ENCODE data around the gene ZNF746.
"Not testable (repeated sequence)": the region's sequence is repeated elsewhere in the genome, so short reads cannot be mapped to it uniquely, and the experiment has no call there.

ZNF746 gene

DNA sequence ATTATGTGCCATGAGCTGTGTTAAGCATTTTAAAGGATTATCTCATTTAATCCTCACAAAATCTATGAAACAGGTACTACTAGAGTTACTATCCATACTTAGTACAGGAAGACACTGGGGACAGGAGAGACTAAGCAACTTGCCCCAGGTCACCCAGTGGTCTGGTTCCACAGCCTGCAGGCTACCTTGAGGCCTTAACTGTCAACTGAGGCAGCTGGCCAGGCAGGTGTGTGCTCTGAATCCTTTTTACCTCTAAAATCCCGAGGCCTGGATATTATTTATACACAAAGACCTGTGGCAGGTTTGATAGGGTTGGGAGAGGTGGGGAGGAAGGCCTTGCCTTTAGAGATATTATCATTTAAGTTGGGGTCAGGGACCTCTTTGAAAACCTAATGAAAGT lies 39.8 kb downstream of the ZNF746 start:
- no peak for DNase-seq

DNA sequence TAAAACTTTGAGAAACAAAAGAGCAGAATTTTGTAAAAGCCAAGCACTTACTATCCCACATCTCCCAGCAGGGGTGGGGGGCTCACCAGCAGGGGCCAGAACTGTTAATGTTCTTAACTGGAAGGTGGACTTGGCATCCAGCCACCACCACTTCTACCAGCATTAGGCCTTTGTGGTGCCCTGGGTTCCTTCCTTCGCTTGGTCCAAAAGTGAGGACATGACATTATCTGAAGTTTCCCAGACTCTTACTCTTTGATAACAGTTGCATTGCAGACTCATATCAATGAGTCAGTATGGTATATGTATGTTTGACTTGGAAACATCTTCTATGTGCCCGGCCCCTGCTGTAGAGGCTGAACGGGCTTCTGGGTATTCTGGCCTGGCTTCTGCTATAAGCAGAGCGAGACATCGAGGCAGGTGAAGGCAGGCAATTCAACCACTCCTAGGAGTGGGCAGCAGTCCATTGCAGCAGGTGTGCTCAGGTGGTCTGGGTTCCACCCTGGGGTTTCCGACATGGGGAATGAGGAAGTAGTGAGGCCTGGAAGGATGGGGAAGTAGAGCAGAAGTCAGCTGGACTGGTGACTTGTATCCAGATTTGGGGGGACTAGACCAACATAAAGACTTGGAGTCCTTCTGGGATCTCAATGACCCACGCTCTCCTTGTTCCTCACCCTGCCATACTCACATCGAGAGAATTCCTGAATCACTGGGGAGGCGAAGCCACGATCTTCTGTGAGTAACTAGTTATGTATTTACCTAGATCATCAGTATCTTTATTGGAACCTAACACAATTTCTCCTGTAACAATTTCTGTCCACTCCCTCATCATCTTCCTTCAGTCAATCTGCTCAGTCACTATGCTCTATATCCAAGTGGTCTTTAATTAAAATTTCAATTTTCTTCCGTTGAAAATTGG lies 40.8 kb downstream of the ZNF746 start:
- no peak for DNase-seq

DNA sequence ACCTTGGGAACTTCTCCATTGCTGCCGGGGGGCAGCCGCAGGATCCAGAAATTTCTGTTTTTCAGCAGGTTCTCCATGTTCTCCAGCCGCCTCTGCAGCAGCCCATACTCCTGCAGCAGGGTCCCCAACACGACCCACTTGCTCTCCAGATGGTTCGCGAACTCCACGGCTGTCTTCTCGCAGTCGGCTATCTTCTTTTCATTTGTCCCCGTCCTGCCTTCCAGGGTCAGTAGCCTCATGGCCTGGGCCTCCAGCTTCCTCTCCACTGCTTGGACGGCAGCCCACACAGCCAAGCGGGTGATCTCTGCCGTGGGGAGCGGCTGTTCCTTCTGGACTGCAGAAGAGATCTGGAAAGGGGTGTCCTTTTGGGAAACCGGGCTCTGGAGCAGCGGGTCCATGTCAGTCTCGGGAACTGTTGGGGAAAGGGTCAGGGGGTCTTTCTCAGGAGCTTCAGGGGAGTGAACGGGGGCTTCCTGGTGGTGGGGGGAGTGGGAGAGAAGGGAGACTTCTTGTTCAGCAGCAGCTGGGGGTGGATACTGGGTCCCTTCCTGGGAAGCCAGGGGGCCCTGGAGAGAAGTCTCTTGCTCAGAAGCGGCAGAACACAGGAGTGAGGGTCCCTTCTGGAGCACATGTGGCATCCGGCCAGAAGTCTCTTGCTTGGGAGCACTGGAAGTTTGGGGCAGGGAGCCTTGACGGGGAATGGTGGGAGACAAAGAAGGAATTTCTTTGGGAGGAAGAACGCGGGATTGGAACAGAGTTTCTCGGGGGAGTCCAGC lies 42.2 kb downstream of the ZNF746 start:
- DNase-seq: no peak

DNA sequence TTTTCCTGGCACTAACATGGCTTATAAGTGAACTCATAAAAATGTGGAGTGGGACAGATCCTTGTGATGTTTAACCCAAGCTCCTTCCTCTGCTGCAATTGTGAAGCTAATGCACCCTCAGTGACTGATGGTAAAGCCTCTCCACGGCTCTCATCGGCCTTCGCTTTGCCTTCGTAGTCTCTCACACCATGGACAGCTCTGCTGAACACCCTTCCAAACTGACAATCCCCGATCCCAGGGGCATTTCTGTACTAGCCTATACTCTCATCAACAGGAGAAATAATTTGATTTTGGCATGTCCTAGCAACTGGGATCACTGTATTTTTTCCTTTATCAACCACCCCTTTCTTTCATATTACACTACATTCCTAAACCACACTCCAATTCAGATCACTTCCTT lies 42.9 kb downstream of the ZNF746 start:
- DNase-seq: no peak

DNA sequence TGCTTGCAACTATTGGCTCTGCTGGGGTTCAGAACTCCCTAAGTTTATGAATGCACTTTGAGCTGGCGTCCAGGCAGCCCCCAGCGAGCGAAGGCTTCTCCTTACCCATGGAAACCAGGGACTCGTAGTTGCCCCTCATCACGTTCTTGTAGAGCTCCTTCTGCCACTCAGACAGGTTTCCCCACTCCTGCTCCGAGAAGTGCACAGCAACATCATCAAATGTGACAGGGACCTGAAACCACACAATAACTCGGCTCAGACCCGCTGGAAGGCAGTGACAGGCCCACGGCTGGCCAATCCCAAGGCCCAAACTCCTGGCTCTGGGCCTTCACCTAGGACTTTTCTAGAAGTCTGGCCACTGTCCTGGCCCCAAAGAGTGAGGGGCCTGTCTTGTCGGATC lies 43.6 kb downstream of the ZNF746 start:
- no peak for DNase-seq

DNA sequence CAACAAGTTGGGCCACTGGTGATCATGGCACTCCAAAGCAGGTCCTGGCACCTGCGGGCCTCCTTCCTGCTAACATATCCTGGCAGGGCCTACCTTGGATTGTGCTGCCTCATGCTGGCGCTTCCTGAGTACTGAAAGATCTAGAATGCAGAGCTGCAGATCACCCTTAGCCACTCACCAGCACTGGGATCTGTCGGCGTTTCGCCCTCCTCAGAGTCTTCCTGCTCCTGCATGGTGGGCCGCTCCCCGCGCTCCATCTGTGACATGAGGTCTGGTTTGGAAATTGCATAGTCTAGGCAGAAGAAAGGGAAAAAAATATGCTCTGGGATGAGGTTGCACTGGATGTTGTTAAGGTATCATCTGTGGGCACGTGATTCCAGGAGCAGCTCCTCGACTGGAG lies 46.8 kb downstream of the ZNF746 start:
- no peak for DNase-seq

DNA sequence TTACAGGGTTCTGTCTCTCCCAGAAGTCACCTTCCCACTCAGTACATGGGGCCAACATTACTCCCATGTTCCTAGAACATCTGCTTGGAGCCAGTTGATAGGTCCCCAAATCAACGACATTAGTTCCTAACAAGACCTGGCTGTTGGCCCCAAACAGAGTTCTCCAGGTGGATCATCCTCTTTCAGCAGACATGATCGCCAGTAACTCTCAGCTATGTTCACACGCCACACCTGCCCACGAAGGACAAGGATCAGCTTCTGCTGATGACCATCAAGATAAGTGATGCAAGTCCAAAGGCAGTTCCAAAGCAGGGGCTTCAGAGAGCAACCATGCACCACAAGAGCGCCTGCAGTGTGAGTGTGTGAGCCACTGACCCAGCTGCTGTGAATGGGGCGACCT lies 47.7 kb downstream of the ZNF746 start:
- DNase-seq: no peak

DNA sequence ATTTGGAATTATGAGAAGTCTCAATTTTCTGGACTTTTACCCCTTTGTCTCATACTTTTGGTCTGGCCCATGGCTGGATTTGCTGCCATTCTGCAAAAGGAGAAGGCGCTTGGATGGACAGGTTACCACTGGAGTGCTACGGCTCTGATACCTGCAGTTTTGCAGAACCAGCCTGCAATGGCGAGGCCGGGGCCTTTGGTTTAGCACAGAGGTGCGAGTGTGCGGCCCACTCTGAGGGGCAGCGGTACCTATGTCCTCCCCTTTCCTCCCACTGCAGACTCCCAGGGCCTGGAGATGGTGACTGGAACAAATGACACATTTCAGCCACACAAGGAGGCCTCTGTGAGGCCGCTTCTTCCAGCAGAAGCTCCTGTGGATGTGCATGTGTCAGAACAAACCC lies 48.6 kb downstream of the ZNF746 start:
- DNase-seq: no peak

DNA sequence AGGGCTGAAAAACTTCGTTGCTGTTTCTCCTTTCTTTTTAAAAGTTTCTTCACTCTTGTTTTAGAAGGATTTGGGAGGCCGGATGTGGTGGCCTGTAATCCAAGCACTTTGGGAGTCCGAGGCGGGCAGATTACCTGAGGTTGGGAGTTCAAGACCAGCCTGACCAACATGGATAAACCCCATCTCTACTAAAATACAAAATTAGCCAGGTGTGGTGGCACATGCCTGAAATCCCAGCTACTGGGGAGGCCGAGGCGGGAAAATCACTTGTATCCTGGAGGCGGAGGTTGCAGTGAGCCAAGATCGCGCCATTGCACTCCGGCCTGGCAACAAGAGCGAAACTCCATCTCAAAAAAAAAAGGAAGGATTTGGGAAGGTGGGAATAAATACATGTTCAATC lies 51.6 kb downstream of the ZNF746 start:
- DNase-seq: not testable (repeated sequence)

DNA sequence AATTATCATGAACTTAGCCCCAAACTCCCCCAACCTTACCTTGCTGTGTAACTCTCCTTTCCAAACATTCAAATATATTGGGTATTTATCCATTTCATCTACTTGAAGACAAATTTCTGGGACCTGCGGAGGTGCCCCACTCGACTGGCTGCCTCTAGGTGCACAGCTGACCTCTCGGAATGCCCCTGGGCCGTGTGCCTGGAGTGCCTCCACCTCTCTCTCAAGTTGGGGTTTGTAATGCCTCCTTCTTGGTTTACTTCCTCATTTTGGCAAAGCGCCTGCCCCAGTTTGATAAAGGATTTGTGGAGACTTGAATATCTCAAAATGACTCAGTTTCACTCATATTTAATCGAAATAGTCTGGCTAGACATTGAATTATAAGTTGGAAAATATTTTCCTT lies 53.3 kb downstream of the ZNF746 start:
- no peak for DNase-seq

DNA sequence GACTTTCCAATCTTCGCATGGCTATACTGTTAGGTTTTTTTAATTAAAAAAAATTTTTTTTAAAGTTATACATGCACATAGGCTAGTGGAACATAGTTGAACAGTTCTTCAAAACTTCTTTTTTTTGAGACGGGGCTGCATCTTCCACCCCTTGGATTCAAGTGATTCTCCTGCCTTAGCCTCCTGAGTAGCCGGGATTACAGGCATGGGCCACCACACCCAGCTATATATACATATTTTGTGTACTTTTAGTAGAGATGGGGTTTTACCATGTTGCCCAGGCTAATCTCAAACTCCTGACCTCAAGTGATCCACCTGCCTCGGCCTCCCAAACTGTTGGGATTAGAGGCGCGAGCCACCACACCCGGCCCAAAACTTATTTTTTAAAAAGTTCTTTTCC lies 54.1 kb downstream of the ZNF746 start:
- no peak for DNase-seq

DNA sequence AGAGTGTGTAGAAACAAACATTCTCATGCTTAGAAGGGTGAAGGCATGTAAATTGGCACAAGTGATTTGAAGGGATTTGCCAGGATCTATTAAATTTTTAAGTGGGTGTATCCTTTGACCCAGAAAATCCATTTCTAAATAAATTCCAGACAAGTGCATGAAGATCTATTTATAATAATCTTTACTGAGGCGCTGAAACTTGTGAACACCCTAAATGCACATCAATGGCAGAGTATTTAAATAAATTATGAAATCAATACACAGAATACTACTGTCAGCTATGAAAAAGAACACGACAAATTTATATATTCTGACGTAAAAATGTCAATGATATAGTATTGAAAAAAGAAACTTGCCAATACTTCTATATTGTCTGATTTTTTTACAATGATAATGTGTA lies 54.7 kb downstream of the ZNF746 start:
- no peak for DNase-seq

DNA sequence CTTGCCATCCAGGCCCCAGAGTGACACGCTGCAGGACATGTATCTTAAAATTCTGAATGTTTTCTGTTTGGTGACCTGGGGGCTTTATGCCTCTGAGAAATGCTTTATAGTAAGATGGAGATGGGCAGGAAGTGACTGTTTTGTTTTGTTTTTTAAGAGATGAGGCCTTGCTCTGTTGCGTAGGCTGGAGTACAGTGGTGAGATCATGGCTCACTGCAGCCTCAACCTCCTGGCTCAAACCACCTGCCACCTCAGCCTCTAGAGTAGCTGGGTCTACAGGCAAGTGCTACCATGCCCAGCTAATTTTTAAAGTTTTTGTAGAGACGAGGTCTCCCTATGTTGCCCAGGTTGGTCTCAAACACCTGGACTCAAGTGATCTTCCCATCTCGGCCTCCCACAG lies 57.4 kb downstream of the ZNF746 start:
- no peak for DNase-seq

DNA sequence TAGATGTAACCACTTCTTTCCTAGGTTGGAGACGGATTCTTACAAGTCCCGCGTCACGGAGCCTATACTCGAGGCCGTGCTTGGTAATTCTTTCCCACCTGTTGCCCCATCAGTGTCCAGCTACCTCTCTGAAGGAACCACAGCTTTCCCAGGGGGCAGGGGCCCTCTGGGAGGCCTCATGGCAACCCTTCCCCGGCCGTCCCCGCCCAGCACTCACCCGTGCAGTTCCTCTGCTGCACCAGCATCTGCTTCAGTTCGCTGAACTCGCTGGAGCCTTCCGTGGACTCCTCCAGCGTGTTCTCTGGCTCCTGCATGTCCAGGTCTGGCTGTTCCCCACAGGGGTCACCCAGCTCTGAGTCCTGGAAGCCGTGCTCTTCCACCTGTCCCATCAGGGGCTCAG lies 61.3 kb downstream of the ZNF746 start:
- DNase-seq: no peak

DNA sequence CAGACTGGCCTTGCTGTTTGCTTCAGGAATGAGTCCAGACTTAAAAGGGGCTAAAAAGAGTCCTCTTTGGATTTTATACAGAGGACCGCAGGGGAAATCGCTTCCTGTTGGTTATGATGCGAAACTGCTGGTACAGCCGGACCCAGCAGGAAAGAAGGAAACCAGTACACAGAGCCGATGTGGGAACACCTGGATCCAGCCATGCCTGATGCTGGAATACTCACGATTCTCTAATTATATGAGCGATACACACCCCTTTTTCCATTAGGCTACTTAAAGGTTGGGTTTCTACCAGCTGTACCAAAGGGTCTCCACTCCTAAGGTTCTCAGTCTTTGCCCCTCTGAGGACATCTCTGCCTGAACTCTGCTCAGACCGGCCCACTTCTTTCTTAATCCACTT lies 64.5 kb downstream of the ZNF746 start:
- DNase-seq: no peak

DNA sequence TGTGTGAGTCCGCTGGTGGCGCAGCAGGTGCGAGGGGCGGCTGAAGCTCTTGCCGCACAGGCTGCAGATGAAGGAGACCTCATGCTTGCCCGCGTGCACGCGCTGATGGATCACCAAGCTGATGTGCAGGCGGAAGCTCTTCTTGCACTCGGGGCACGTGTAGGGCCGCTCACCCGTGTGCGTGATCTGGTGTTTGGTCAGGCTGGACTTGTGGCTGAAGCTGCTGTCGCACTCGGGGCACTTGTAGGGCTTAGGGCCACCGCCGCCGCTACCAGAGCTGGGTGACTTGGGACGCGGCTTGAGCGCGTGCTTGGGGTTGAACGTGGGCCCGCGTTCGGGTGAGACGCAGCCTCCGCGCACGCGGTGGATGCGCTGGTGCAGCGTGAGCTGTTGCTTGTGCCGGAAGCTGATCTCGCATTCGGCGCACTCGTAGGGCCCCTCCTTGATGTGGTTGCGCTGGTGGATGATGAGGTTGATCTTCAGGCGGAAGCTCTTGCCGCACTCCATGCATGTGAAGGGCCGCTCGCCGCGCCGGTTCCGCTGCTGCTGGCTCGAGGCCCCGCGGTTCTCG lies 65.4 kb downstream of the ZNF746 start:
- DNase-seq: no peak

DNA sequence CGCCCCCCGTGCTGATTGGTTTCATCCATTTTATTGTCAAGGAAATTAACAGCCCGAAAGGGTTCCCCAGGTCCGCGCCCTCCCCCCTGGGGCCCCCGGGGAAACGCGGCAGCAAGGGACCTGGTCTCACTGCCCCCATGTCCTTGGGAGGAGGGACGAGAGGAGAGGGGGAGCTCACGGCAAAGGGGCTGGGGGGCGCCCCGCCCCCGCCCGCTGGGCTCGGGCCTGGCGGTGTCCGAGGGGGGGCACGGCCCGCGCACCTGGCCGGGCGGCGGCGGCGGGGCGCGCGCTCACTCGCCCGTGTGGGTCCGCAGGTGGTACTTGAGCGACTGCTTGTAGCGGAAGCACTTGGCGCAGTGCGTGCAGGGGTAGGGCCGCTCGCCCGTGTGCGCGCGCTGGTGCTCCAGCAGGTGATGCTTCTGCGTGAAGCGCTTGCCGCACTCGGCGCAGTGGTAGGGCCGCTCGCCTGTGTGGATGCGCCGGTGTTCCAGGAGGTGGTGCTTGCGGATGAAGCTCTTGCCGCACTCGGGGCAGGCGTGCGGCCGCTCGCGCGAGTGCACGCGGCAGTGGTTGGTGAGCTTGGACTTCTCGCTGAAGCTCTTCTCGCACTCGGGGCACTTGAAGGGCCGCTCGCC lies 66.0 kb downstream of the ZNF746 start:
- no peak for DNase-seq

DNA sequence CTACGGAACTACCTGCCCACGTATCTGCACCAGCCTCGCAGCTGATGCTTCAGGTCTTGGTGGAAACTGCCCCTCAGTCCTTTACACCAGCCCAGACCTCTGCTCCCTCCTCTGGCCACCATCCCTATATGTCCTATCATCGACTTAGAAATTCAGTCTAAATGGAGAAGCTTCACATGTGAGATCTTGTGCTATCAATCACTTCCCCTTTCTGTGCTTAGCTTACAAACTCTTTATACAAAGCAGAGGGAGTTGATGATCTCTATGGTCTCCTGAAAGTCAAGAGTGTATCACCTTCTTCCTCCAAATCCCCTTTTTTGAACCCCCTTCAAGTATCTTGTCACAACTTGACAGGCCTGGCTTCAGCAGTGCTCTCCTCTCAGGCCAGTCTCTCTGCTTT lies 67.4 kb downstream of the ZNF746 start:
- no peak for DNase-seq

DNA sequence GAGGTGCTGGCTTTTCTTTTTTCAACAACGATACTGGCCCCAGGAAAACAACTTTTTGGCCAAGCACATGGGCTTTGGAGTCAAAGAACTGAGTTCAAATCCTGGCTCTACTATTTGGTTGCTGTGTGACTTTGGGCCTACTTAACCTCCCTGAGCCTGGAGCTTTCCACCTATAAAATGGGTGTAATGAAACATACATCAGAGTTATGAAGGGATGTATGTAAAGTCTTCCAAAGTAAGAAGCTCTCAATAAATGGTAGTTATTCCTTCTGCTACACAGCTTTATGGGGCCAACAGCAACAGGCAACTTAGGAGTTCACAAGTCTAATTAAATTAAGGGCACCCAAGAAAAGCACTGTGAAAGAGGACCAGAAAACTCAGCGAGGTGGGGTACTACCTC lies 69.7 kb downstream of the ZNF746 start:
- no peak for DNase-seq

DNA sequence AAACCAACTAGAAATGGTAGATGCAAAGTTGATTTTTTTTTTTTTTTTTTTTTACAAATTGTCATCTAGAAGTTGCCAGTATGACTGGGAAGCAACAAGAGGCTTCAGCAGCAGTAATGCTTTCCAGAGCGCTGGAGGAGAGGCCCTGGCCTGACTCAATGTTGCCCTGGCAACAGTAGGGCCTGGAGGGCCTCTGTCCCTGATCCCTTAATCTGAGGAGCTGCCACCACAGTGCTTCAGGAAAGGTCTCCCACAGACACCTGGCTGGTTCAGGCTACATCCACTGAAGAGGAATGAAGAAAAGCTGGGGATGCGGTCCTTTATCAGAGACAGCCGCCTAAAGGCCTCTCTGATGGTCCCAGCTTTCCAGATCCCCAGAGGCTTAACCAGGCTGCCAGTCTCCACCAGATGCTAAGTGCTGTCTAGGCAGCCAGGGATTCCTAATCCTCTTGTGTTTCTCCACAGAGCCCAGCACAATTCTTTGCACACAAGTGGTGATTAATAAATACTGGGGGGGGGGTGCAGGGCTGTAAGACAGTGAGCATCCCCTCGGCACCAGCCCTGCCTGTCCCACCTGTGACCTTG lies 70.4 kb downstream of the ZNF746 start:
- DNase-seq: no peak

DNA sequence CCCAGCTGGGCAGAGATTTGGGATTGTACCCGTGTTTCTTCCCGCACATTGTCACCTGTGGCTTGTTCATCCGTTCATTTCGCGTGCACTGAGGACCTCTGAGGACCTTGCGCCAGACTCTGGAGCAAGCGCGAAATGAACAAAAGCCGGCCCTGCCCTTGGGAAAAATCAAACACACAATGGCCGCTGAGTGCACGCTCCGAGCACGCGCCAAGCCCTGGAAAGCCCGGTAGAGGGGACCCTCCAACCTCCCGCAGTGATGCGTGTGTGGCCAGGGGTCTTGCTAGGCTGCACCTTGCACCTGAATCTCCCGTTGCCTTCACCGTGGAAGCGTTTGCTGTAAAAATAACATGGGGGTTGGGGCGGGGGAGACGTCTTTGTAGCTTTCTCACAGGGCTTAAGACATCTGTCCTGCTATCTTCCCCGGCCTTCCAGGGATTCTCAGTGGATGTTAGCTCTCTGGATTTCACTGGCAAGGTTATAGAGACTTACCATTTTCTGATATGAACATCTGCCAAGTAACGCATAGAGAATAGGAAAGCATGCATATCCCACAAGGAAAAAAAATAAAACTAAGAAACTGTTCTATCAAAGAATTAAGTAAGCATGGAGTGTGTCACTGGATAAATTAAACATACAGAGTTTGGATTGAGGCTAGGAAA lies 74.0 kb downstream of the ZNF746 start:
- no peak for DNase-seq

DNA sequence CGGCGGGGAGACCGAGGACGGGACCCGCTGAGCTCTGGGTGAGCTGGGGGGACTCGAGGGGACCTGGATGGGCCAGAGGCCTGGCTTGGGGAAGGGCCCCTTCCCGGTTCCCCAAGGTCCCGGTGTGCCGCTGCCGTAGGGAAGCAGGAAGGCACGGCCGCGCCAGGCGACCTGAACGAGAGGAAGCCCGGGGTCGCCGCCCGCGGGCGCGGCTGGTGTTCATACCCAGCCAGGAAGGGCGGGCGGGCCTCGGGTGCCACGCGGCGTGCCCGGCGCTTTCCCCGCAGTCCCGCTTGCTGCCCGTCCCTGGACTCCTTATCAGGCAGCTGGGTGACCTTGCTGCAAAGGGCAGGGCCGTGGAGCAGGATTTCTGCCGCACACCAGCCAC lies 74.7 kb downstream of the ZNF746 start:
- DNase-seq: no peak
